Prostate gland (tissue), 2 donors: Measurements from ENCODE around the gene SYT14. TPM values are rescaled to one million over a fixed set of nuclear protein-coding genes. Genes with fewer than 3 reads are reported as not detected.
"Not testable (repeated sequence)": the region's sequence is repeated elsewhere in the genome, so short reads cannot be mapped to it uniquely, and the experiment has no call there.

Source experiments
- DNase-seq: peaks from one replicate; pipeline ENCODE4 v3.0.0-alpha.2; 2019; ENCODE audit warnings: low spot score
- H3K27ac ChIP-seq, 2 donors: fragments of 200-600 bp; sonication (generic); 2 replicates each; pipeline ENCODE4 v1.5.1; 2017 to 2019
- H3K27me3 ChIP-seq: fragments of 200-600 bp; sonication (generic); replicated peaks from 2 replicates; pipeline ENCODE4 v1.5.1; 2019; ENCODE audit not compliant: insufficient read depth
- H3K36me3 ChIP-seq, 2 donors: fragments of 200-600 bp; sonication (generic); 1 replicate in 1 of 2; 2 replicates in 1 of 2; pipeline versions ENCODE4 v1.5.1 to v1.8.1; 2017 to 2019
- H3K4me1 ChIP-seq: fragments of 200-600 bp; sonication (generic); replicated peaks from 2 replicates; pipeline ENCODE4 v1.5.1; 2019
- H3K4me3 ChIP-seq, 2 donors: fragments of 200-600 bp; sonication (generic); 2 replicates each; pipeline ENCODE4 v1.5.1; 2017 to 2019
- H3K9me3 ChIP-seq: fragments of 200-600 bp; sonication (generic); 2 replicates; pipeline ENCODE4 v1.5.1; 2017
- POLR2A ChIP-seq: fragments of 450-650 bp; IDR thresholded peaks from one replicate; pipeline ENCODE4 v1.6.1; 2016; ENCODE audit warnings: antibody characterized with exemption, mild to moderate bottlenecking
- POLR2AphosphoS5 ChIP-seq: sonication (generic); formaldehyde crosslinking; IDR thresholded peaks from one replicate; pipeline ENCODE4 v1.6.1; 2017; ENCODE audit warnings: antibody characterized with exemption
- WGBS: methylation state at CpG from one replicate; pipeline ENCODE4 v1.1.5; 2018; 5-methylcytosine and 5-hydroxymethylcytosine counted together
- intact Hi-C: fragments of 100-400 bp; cut with DNase I; formaldehyde crosslinking; loops from one replicate; pipeline ENCODE4 v1.14.2; 2022
- total RNA-seq, 2 donors: library from RNA; depleted of rRNA; stranded (reverse); fragments of >200 nt; gene quantifications; one replicate each; pipeline ENCODE4 v1.1.0, GENCODE V29; 2016
- TF ChIP-seq, protein P1 (sequence below), 4 experiments: fragments of 200-600 bp in 2 of 4; fragments of 450-650 bp in 2 of 4; sonication (generic) in 2 of 4; IDR thresholded peaks; 1 replicate in 3 of 4; 2 replicates in 1 of 4; pipeline ENCODE4 v1.5.1; 2016 to 2019; ENCODE audit warnings: antibody characterized with exemption in 4 of 4, mild to moderate bottlenecking in 2 of 4, moderate library complexity in 2 of 4

The SYT14 gene
- total RNA-seq, 2 donors from 2014 or later, result 0.41 to 6.0 TPM

DNA sequence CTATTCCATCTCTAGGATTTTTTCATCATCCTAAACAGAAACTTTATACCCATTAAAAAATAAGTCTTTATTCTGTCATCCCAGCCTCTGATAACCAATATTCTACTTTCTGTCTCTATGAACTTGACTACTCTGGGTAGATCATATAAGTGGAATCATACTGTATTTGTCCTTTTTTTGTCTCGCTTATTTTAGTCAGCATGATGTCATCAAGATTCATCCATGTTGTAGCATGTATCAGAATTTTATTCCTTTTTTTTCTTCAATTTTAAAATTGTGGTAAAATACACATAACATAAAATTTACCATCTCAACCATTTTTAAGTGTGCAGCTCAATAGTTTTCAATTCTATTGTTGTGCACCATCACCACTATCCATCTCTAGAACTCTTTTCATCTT lies 90.0 kb downstream of the SYT14 start:
- no peaks in the 10 kb centered on the region for H3K9me3 ChIP-seq
- no peaks in the 10 kb centered on the region for H3K4me1 ChIP-seq
- no peak overlapping the region for H3K4me3 ChIP-seq
- H3K36me3 ChIP-seq, result no peaks in the 10 kb centered on the region
- intact Hi-C loops, result no loop called here
- DNase-seq, result no peak
- H3K27me3 ChIP-seq, result no peaks in the 10 kb centered on the region
- WGBS, result 90% methylated on average over 1 of the region's 1 CpG
- no peak overlapping the region for H3K27ac ChIP-seq
- TF ChIP-seq, protein P1, sequence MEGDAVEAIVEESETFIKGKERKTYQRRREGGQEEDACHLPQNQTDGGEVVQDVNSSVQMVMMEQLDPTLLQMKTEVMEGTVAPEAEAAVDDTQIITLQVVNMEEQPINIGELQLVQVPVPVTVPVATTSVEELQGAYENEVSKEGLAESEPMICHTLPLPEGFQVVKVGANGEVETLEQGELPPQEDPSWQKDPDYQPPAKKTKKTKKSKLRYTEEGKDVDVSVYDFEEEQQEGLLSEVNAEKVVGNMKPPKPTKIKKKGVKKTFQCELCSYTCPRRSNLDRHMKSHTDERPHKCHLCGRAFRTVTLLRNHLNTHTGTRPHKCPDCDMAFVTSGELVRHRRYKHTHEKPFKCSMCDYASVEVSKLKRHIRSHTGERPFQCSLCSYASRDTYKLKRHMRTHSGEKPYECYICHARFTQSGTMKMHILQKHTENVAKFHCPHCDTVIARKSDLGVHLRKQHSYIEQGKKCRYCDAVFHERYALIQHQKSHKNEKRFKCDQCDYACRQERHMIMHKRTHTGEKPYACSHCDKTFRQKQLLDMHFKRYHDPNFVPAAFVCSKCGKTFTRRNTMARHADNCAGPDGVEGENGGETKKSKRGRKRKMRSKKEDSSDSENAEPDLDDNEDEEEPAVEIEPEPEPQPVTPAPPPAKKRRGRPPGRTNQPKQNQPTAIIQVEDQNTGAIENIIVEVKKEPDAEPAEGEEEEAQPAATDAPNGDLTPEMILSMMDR (IDR thresholded peaks at IDR 0.05), result no peak
- TF ChIP-seq POLR2A (no peak), POLR2AphosphoS5 (no peak)

DNA sequence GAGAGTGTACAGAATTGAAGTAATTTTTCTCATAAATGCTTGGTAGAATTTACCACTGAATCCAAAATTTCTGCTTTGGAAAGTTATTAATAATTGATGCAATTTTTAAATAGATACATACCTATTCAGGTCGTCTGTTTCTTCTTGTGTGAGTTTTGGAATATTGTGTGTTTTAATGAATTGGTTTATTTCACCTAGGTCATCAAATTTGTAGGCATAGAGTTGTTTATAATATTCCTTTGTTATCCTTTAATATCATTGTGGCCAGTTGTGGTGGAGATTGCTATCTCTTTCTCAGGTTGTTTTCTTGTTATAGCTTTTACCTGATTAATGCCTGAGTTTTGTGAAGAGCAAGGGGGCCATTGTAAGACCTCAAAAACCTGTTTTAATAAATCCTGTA lies 93.5 kb downstream of the SYT14 start:
- DNase-seq, result no peak
- intact Hi-C loops, result no loop called here
- 65% methylated on average over 1 of the region's 1 CpG for WGBS
- no peaks in the 10 kb centered on the region for H3K4me1 ChIP-seq
- no peaks in the 10 kb centered on the region for H3K36me3 ChIP-seq
- no peak overlapping the region for H3K4me3 ChIP-seq
- TF ChIP-seq POLR2AphosphoS5, result no peak
- no peak for TF ChIP-seq POLR2A
- TF ChIP-seq, protein P1 (IDR thresholded peaks at IDR 0.05), result no peak
- no peaks in the 10 kb centered on the region for H3K9me3 ChIP-seq
- H3K27ac ChIP-seq, result no peak overlapping the region
- H3K27me3 ChIP-seq, result no peaks in the 10 kb centered on the region

DNA sequence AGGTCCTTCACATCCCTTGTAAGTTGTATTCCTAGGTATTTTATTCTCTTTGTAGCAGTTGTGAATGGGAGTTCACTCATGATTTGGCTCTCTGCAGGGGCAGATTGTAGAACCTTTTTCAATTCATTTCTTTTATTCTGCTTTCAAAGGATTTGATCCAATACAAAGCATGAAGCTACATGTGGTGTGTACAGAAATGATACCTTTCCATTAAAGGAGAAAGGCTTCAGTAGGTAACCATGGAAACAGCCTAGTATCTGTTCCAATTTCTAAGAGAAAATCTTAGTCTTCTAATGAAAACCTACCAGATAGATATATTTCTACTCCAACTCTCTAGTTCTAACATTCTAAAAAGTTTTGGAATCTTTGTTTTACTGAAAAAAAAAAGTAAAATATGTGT lies 105.0 kb downstream of the SYT14 start:
- TF ChIP-seq POLR2AphosphoS5 (no peak), POLR2A (no peak)
- TF ChIP-seq, protein P1 (IDR thresholded peaks at IDR 0.05), result no peak
- Histone ChIP-seq H3K4me3 (no peak overlapping the region), H3K27me3 (no peaks in the 10 kb centered on the region), H3K4me1 (no peaks in the 10 kb centered on the region), H3K9me3 (no peaks in the 10 kb centered on the region), H3K27ac (no peak overlapping the region), H3K36me3 (no peaks in the 10 kb centered on the region)
- DNase-seq, result no peak
- intact Hi-C loops, result no loop called here

DNA sequence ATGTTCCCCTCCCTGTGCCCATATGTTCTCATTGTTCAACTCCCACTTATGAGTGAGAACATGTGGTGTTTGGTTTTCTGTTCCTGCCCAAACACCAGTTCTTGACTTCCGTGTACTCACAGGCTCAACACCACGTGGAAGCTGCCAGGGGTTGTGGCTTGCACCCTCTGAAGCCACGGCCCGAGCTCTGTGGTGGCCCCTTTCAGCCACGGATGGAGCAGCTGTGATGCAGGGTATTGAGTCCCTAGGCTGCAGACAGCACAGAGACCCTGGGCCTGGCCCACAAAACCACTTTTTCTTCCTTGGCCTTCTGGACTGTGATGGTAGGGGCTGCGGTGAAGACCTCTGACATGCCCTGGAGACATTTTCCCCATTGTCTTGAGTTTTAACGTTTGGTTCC lies 111.6 kb downstream of the SYT14 start:
- H3K36me3 ChIP-seq, result no peaks in the 10 kb centered on the region
- no peaks in the 10 kb centered on the region for H3K4me1 ChIP-seq
- no peak for DNase-seq
- H3K9me3 ChIP-seq, result no peaks in the 10 kb centered on the region
- intact Hi-C loops, result no loop called here
- H3K27ac ChIP-seq, result no peak overlapping the region
- TF ChIP-seq POLR2A, result no peak
- no peak for TF ChIP-seq POLR2AphosphoS5
- TF ChIP-seq, protein P1 (IDR thresholded peaks at IDR 0.05), result no peak
- H3K4me3 ChIP-seq, result no peak overlapping the region
- no peaks in the 10 kb centered on the region for H3K27me3 ChIP-seq
- 68% methylated on average over 7 of the region's 7 CpGs for WGBS

DNA sequence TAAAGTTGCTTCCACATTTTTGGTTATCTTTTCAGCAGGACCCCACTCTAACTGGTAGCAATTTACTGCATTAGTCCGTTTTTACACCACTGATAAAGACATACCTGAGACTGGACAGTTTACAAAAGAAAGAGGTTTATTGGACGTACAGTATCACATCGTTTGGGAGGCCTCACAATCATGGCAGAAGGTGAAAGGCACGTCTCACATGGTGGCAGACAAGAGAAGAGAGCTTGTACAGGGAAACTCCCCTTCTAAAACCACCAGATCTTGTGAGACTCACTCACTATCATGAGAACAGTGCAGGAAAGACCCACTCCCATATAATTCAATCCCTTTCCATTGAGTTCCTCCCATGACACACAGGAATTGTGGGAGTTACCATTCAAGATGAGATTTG lies 112.5 kb downstream of the SYT14 start:
- H3K27me3 ChIP-seq, DNase-seq, H3K4me1 ChIP-seq, H3K4me3 ChIP-seq, H3K27ac ChIP-seq, intact Hi-C loops, H3K9me3 ChIP-seq, H3K36me3 ChIP-seq: not testable (repeated sequence)
- 52% methylated on average over 4 of the region's 4 CpGs for WGBS
